HG03175 (cell line): ENCODE data around the gene USP6NL.

Experiments used
- ATAC-seq: cut with Tn5 transposase; IDR thresholded peaks from one replicate; pipeline ENCODE4 v1.9.1; 2021; ENCODE audit warnings: mild to moderate bottlenecking, moderate library complexity; ENCODE audit not compliant: unreplicated experiment

The USP6NL gene

GRCh38 chr10:11617233-11617632 is 5.8 kb upstream of the USP6NL start:
- ATAC-seq: no peak

- ATAC-seq: no peak
These were observed 4.6 kb upstream of the USP6NL start for GRCh38 chr10:11616021-11616420.

DNA sequence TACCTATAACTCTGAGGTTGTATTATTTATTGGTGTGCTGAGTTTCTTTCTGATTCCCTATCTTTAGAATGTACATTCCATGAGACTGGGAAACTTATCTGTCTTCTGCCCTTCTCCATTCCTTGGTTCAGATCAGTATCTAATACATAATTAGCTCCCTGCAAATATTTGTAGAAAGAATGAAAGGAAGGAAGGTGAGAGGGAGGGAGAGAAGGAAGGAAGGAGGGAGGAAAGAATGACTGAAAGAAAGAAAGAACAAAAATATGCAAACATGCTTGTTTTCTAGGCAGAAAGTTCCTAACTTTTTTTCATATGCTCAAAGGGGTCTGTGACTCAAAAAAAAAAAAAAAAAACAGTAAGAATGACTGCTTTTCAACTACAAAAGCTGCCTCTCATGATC is 3.9 kb upstream of the USP6NL start:
- no peak for ATAC-seq

DNA sequence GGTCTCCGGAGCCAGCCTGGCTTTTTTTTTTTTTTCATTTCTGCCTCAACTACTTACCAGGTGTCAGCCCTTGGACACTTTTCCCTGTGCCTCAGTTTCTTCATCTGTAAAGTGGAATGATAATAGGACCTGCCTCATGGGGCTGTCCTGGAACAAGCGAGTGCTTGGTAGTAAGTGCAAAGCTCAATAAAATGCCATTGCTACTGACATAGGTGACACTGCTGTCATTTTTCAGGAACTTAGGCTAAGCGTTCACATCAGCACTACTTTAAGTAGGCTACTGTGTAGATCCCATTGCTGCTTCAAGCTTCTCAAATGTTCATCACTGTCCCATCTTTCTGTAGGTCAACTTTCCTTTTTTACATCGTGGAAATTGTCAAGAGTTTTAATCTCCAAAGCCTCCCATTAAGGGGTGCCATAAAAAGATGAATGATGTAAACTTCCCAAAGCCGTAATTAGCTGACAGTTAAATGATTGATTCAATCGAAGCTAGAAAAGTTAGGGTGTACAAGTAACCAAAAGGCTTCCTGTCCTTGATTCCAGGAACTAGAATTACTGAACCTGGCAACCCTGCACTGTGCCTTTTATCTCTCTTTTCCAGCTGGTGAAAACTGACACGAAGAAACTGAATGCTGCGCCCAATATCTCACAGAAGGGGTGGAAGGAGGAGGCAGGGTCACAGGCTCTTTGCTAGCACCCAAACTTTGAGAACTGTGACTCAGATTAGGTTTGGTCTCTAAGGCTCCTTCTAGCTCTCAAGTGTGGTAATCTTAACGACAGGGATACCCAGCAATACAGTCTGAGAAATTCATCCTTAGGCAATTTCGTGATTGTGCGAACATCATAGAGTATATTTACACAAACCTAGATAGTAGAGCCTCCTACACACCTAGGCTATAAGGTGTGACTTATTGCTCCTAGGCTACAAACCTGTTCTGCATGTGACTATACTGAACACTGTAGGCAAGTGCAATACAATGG is 861 bp upstream of the USP6NL start:
- ATAC-seq: no peak

DNA sequence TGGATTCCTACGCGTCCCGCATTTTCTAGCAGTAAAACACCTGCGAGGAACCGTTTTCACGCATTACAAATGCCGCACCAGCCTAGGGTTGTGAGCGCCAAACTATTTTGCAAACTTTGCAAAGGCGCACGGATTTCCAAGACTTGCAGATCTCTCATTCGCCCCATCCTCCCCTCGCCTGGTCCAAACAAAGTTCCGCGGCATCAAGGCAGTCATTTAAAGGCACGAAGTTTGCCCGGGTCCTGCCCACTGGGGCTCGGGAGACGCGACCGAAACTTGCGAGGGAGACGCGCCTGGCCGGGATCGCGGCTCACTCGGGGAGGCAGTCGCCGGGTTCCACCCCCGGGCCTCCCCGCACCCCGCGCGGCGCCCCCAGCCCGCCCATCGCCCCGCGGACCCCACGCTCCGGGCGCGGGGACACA is 613 bp downstream of the USP6NL start:
- peak; percentile 15 for ATAC-seq

DNA sequence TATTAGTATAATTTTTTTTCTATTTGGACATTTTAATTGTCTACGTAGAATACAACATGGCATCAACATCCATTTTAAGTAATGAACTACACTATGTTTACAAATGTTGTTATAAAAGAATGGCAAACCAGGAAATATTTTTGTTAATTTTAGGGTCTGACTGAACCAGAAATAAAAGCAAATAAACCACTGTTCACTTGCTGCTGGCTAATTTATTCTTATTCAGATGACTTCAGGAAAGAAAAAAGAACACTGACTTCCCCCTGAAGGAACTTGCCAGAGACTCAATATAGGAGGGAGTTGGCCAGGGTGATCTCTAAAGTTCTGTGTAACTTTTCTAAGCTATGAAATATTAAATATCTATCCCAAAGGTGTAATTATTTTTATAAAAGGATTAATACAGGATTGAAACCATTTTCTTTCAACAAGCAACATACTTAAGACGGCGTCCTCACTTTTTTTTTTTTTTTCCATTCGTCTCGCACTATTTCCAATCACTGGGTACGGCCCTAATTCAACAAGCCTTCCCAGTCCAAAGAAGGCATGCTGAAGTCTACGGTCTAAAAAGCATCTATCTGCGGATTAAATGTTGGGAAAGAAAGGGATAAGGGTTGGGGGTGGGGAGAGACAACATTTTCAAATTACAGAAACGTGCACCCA is 1.2 kb downstream of the USP6NL start:
- ATAC-seq: no peak

DNA sequence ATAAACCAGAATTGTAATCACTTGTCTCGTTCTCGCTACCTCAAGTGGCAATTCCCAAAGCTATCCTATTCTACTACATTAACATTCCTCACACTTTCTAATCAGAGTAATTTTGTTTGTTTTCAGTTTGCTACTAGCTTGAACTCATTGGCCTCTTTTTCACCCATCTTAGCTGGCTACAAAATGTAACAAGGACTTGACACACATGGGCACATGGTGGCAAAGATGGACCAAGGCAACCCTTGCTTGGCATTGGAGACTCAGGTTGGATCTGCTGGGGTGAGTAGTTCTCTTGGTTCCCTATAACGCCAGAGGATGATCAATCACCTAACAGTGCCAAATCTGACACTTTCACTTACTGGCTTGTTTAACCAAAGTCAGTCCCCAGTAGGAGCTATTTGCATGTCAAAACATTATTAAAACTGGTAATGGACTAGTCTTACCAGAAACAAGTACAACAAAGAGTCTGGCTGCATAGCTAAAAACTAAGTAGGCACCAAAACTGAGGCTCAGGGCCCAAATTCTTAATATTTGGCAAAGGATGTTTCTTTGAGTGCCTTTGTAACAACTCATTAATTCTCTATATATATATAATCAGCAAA is 1.9 kb downstream of the USP6NL start:
- peak; percentile 32 for ATAC-seq

GRCh38 chr10:11609052-11609451 is 2.4 kb downstream of the USP6NL start:
- no peak for ATAC-seq

GRCh38 chr10:11608159-11609013 is 3.1 kb downstream of the USP6NL start:
- no peak for ATAC-seq

DNA sequence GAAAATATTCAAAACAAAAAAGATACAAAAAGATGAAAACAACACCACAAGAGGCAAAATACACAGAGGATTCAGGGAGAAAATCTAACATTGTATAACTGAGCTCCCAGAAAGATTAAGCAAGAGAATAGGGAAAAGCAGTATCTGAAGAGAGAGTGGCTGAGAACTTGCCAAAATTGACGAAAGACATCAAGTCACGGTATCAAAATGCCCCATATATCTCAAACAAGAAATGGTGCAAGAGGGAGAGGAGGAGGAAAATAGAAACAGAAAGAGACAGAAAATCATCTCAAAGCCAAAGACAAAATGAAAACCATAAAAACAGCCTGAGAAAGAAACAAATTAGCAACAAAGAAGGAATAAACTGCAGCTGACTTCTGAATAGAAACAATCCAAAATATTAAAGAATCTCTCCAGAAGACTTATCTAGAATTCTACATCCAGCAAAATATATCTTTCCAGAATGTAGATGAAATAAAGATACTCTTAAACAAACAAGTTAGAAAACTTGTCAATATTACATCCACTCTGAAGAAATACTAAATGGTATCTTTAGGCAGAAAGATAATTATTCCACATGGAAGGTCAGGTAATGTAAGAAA is 5.5 kb downstream of the USP6NL start:
- ATAC-seq: no peak

GRCh38 chr10:11604865-11605650 is 6.4 kb downstream of the USP6NL start:
- peak; percentile 33 for ATAC-seq

- no peak for ATAC-seq
These were observed 7.7 kb downstream of the USP6NL start for GRCh38 chr10:11603741-11604140.

- ATAC-seq: peak; percentile 57
These were observed 8.4 kb downstream of the USP6NL start for GRCh38 chr10:11602919-11603523.

GRCh38 chr10:11602358-11602757 is 9.1 kb downstream of the USP6NL start:
- peak; percentile 42 for ATAC-seq

DNA sequence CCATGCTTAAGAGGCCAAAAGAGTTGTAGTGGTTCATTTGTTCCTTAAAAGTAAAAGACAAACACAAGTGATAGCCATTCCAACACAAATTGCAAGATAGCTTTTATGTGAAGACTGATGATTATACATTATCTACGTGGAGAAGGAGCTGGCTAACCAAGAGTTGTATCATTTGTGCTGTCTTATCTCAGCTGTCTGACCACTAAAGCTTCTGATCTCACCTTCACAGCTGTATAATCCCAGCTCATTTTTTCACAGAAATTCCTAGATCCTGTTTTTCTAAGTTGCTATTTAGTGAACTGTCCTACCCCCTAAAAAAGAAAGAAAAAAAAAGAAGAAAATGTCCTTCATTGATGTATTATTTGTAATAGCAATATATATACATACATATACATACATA is 9.8 kb downstream of the USP6NL start:
- ATAC-seq: no peak

DNA sequence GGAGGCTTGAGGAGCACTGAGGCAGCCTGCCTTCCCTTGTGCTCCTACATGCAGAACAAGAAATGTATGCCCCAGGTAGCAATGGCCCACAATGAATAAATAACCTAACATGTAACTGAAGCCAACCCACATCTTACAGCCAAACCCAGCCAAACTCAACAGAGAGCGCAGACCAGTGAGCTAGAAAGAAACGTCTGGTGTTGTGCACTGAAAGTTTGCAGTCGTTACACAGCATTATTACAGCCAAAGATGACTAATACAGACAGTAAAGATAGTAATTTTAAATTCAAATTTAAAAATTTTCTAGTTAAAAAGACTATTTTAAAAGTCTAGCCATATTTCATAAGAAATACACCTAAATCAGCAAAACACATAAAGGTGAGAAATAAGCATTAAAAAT is 11.2 kb downstream of the USP6NL start:
- no peak for ATAC-seq

GRCh38 chr10:11598712-11599397 is 12.6 kb downstream of the USP6NL start:
- no peak for ATAC-seq

GRCh38 chr10:11597470-11597869 is 14.0 kb downstream of the USP6NL start:
- no peak for ATAC-seq

GRCh38 chr10:11595395-11595692 is 16.1 kb downstream of the USP6NL start:
- no peak for ATAC-seq
